HepG2 (cell line): Measurements from ENCODE around the gene ZNF519. TPM values are rescaled to one million over a fixed set of nuclear protein-coding genes. Genes with fewer than 3 reads are reported as not detected.

Experiments used
- CCDC6 ChIP-seq: sonication (generic); formaldehyde crosslinking; IDR thresholded peaks from 2 replicates; pipeline ENCODE4 v1.8.1; 2022; ENCODE audit warnings: mild to moderate bottlenecking, missing genetic modification reagents, moderate library complexity
- HNRNPK ChIP-seq: fragments of 200-400 bp; formaldehyde crosslinking; IDR thresholded peaks from 2 replicates; pipeline ENCODE4 v1.6.1; 2018; ENCODE audit warnings: low read length, low read depth, moderate library complexity, mild to moderate bottlenecking; ENCODE audit not compliant: poor library complexity, severe bottlenecking
- RAD21 ChIP-seq: fragments of 450-650 bp; formaldehyde crosslinking; IDR thresholded peaks from 2 replicates; pipeline ENCODE4 v1.5.0; 2020; ENCODE audit warnings: mild to moderate bottlenecking
- RFX3 ChIP-seq: IDR thresholded peaks from 2 replicates; pipeline ENCODE4 v1.6.1; 2016; ENCODE audit warnings: missing biosample characterization, missing genetic modification reagents
- UBTF ChIP-seq: sonication (generic); formaldehyde crosslinking; IDR thresholded peaks from 2 replicates; pipeline ENCODE4 v1.4.0; 2020; ENCODE audit warnings: mild to moderate bottlenecking, missing genetic modification reagents
- polyA plus RNA-seq, 8 experiments: library from polyadenylated mRNA; depleted of rRNA in 3 of 8; stranded (reverse) in 7 of 8; unstranded in 1 of 8; fragments of >200 nt; fragmentation: Illumina TruSeq in 4 of 8; extraction: Trizol in 4 of 8; gene quantifications; 2 replicates each; pipeline versions ENCODE4 v1.2.1 to v1.2.3, GENCODE V29; 2011 to 2016; ENCODE audit warnings: low read depth in 4 of 8, missing spikeins in 1 of 8, mixed read lengths in 1 of 8; ENCODE audit not compliant: insufficient read depth in 1 of 8
- total RNA-seq, 5 experiments: library from RNA; depleted of rRNA; stranded (reverse); fragments of >200 nt; fragmentation: Illumina TruSeq; extraction: Trizol; gene quantifications; 2 replicates each; pipeline ENCODE4 v1.2.3, GENCODE V29; 2016; ENCODE audit warnings: low read depth in 1 of 5
- TF ChIP-seq, protein P1 (sequence below): sonication (generic); formaldehyde crosslinking; IDR thresholded peaks from 2 replicates; pipeline ENCODE4 v1.5.1; 2020; ENCODE audit warnings: mild to moderate bottlenecking, missing genetic modification reagents, moderate library complexity
- TF ChIP-seq, protein P2 (sequence below): sonication (generic); formaldehyde crosslinking; IDR thresholded peaks from 2 replicates; pipeline ENCODE4 v1.5.0; 2020; ENCODE audit warnings: mild to moderate bottlenecking, missing genetic modification reagents, moderate library complexity

The ZNF519 gene
- total and polyA plus RNA-seq, 2 of the 13 experiments (the other 11 are each of a cell fraction or from before 2014, with no cell fraction given): 7.3 to 11.1 TPM

- TF ChIP-seq, protein P1, sequence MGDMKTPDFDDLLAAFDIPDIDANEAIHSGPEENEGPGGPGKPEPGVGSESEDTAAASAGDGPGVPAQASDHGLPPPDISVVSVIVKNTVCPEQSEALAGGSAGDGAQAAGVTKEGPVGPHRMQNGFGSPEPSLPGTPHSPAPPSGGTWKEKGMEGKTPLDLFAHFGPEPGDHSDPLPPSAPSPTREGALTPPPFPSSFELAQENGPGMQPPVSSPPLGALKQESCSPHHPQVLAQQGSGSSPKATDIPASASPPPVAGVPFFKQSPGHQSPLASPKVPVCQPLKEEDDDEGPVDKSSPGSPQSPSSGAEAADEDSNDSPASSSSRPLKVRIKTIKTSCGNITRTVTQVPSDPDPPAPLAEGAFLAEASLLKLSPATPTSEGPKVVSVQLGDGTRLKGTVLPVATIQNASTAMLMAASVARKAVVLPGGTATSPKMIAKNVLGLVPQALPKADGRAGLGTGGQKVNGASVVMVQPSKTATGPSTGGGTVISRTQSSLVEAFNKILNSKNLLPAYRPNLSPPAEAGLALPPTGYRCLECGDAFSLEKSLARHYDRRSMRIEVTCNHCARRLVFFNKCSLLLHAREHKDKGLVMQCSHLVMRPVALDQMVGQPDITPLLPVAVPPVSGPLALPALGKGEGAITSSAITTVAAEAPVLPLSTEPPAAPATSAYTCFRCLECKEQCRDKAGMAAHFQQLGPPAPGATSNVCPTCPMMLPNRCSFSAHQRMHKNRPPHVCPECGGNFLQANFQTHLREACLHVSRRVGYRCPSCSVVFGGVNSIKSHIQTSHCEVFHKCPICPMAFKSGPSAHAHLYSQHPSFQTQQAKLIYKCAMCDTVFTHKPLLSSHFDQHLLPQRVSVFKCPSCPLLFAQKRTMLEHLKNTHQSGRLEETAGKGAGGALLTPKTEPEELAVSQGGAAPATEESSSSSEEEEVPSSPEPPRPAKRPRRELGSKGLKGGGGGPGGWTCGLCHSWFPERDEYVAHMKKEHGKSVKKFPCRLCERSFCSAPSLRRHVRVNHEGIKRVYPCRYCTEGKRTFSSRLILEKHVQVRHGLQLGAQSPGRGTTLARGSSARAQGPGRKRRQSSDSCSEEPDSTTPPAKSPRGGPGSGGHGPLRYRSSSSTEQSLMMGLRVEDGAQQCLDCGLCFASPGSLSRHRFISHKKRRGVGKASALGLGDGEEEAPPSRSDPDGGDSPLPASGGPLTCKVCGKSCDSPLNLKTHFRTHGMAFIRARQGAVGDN (CRISPR knock-in tag): peak; percentile 22; the same call in 1 of the 2 replicates
- TF ChIP-seq RAD21 (CRISPR knock-in tag): peak; percentile 72
- no peak for TF ChIP-seq HNRNPK
- TF ChIP-seq CCDC6: no peak
- TF ChIP-seq RFX3 (CRISPR knock-in tag): no peak
- TF ChIP-seq, protein P2, sequence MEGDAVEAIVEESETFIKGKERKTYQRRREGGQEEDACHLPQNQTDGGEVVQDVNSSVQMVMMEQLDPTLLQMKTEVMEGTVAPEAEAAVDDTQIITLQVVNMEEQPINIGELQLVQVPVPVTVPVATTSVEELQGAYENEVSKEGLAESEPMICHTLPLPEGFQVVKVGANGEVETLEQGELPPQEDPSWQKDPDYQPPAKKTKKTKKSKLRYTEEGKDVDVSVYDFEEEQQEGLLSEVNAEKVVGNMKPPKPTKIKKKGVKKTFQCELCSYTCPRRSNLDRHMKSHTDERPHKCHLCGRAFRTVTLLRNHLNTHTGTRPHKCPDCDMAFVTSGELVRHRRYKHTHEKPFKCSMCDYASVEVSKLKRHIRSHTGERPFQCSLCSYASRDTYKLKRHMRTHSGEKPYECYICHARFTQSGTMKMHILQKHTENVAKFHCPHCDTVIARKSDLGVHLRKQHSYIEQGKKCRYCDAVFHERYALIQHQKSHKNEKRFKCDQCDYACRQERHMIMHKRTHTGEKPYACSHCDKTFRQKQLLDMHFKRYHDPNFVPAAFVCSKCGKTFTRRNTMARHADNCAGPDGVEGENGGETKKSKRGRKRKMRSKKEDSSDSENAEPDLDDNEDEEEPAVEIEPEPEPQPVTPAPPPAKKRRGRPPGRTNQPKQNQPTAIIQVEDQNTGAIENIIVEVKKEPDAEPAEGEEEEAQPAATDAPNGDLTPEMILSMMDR (CRISPR knock-in tag): peak; percentile 82
- no peak for TF ChIP-seq UBTF
These were observed 45.6 kb downstream of the ZNF519 start (continued) for GRCh38 chr18:14086458-14087231.
